OCI-LY1 (cell line): ENCODE results near the gene NUP210L.

Experiments used
- H2AFZ ChIP-seq: fragments of 200-600 bp; sonication (generic), shearing (Covaris generic); 2 replicates; pipeline ENCODE4 v1.6.0; 2014; ENCODE audit warnings: antibody characterized with exemption, mild to moderate bottlenecking, low read length
- H3F3A ChIP-seq: fragments of 200-600 bp; sonication (generic), shearing (Covaris generic); 2 replicates; pipeline ENCODE4 v1.6.0; 2014; ENCODE audit warnings: mild to moderate bottlenecking, antibody characterized with exemption, low read length, moderate library complexity; ENCODE audit not compliant: insufficient read depth
- H3K27ac ChIP-seq: fragments of 200-600 bp; sonication (generic); 2 replicates; pipeline ENCODE4 v1.5.1; 2014; ENCODE audit warnings: low read length, mixed run types, mild to moderate bottlenecking, low read depth; ENCODE audit not compliant: poor library complexity, severe bottlenecking
- H3K27me3 ChIP-seq: fragments of 200-600 bp; sonication (generic); 2 replicates; pipeline ENCODE4 v1.6.0; 2014; ENCODE audit warnings: antibody characterized with exemption, mild to moderate bottlenecking, low read length, moderate library complexity; ENCODE audit not compliant: insufficient read depth
- H3K36me3 ChIP-seq: fragments of 200-600 bp; sonication (generic); 2 replicates; pipeline ENCODE4 v1.6.1; 2014; ENCODE audit warnings: mild to moderate bottlenecking, antibody characterized with exemption, low read length, moderate library complexity, mixed read lengths; ENCODE audit not compliant: insufficient read depth
- H3K4me1 ChIP-seq: fragments of 200-600 bp; sonication (generic); 2 replicates; pipeline ENCODE4 v1.5.1; 2014; ENCODE audit warnings: mild to moderate bottlenecking, low read length, moderate library complexity; ENCODE audit not compliant: insufficient read depth, severe bottlenecking
- H3K4me2 ChIP-seq: fragments of 200-600 bp; sonication (generic), shearing (Covaris generic); 2 replicates; pipeline ENCODE4 v1.6.1; 2014; ENCODE audit warnings: low read length
- H3K4me3 ChIP-seq: fragments of 200-600 bp; sonication (generic); 2 replicates; pipeline ENCODE4 v1.5.1; 2014; ENCODE audit warnings: low read length, low read depth, mild to moderate bottlenecking, mixed read lengths; ENCODE audit not compliant: poor library complexity, severe bottlenecking
- H3K79me2 ChIP-seq: fragments of 200-600 bp; shearing (Covaris generic); 2 replicates; pipeline ENCODE4 v1.6.1; 2016; ENCODE audit warnings: mixed run types, low read length, mixed read lengths; ENCODE audit not compliant: insufficient read depth
- H3K9ac ChIP-seq: fragments of 200-600 bp; sonication (generic), shearing (Covaris generic); 2 replicates; pipeline ENCODE4 v1.6.1; 2014; ENCODE audit warnings: mild to moderate bottlenecking, low read length, mixed read lengths
- H3K9me2 ChIP-seq: fragments of 200-600 bp; sonication (generic), shearing (Covaris generic); 2 replicates; pipeline ENCODE4 v1.6.1; 2014; ENCODE audit warnings: low read depth, mild to moderate bottlenecking, low read length, mixed read lengths
- H3K9me3 ChIP-seq: fragments of 200-600 bp; shearing (Covaris generic); 2 replicates; pipeline ENCODE4 v1.6.1; 2014; ENCODE audit warnings: low read length, mixed read lengths
- H4K20me1 ChIP-seq: fragments of 200-600 bp; sonication (generic), shearing (Covaris generic); 2 replicates; pipeline ENCODE4 v1.6.0; 2016; ENCODE audit warnings: mild to moderate bottlenecking, low read length; ENCODE audit not compliant: insufficient read depth
- CTCF ChIP-seq: fragments of 200-600 bp; sonication (generic), shearing (Covaris generic); IDR thresholded peaks from 2 replicates; pipeline ENCODE4 v1.5.1; 2017; ENCODE audit warnings: mild to moderate bottlenecking, antibody characterized with exemption, low read length, moderate library complexity, mixed read lengths
- EZH2 ChIP-seq: fragments of 200-600 bp; sonication (generic), shearing (Covaris generic); IDR thresholded peaks from 2 replicates; pipeline ENCODE4 v1.8.0; 2017; ENCODE audit warnings: borderline replicate concordance, mixed run types, mild to moderate bottlenecking, antibody characterized with exemption, low read length, moderate library complexity, mixed read lengths

Gene NUP210L

GRCh38 chr1:153995640-153996039 lies 159.2 kb downstream of the NUP210L start:
- Histone ChIP-seq H3K27me3 (no peaks in the 10 kb centered on the region), H3F3A (peaks cover 9% of the 10 kb centered on the region), H3K36me3 (peaks cover 51% of the 10 kb centered on the region), H3K9me3 (no peaks in the 10 kb centered on the region), H3K79me2 (peaks cover 8% of the 10 kb centered on the region; the same call in 1 of the 2 replicates), H3K27ac (no peak overlapping the region), H3K4me1 (peaks cover 21% of the 10 kb centered on the region), H3K4me3 (no peak overlapping the region), H4K20me1 (no peaks in the 10 kb centered on the region), H3K9ac (no peak overlapping the region), H3K9me2 (no peaks in the 10 kb centered on the region), H3K4me2 (no peak overlapping the region), H2AFZ (no peak overlapping the region)
- no peak for TF ChIP-seq EZH2

GRCh38 chr1:153995202-153995601 lies 159.7 kb downstream of the NUP210L start:
- Histone ChIP-seq H3K4me1 (peaks cover 23% of the 10 kb centered on the region), H4K20me1 (no peaks in the 10 kb centered on the region)
- TF ChIP-seq CTCF = no peak
- no peak for TF ChIP-seq EZH2

GRCh38 chr1:153991806-153992205 lies 163.1 kb downstream of the NUP210L start:
- peaks cover 8% of the 10 kb centered on the region; the same call in 1 of the 2 replicates for H3K79me2 ChIP-seq
- H3K9me2 ChIP-seq = no peaks in the 10 kb centered on the region
- peaks cover 9% of the 10 kb centered on the region for H3F3A ChIP-seq
- H3K27me3 ChIP-seq = no peaks in the 10 kb centered on the region
- peak overlapping the region; percentile 87 for H3K4me3 ChIP-seq
- H3K27ac ChIP-seq = peak overlapping the region; percentile 70
- peak overlapping the region; percentile 89 for H3K9ac ChIP-seq
- no peaks in the 10 kb centered on the region for H4K20me1 ChIP-seq
- H3K9me3 ChIP-seq = no peaks in the 10 kb centered on the region
- no peak overlapping the region for H2AFZ ChIP-seq
- no peak for TF ChIP-seq EZH2
- TF ChIP-seq CTCF = no peak
- H3K4me1 ChIP-seq = peaks cover 35% of the 10 kb centered on the region
- peak overlapping the region; percentile 85 for H3K4me2 ChIP-seq
- H3K36me3 ChIP-seq = peaks cover 51% of the 10 kb centered on the region

More at GRCh38 chr1:153995202-153995601, 159.7 kb downstream of the NUP210L start:
- Histone ChIP-seq H3K79me2 (peaks cover 8% of the 10 kb centered on the region; the same call in 1 of the 2 replicates), H3K9me3 (no peaks in the 10 kb centered on the region), H3K9ac (no peak overlapping the region), H3K4me3 (no peak overlapping the region), H3K9me2 (no peaks in the 10 kb centered on the region), H3K4me2 (no peak overlapping the region), H3K27ac (no peak overlapping the region), H3K36me3 (peaks cover 51% of the 10 kb centered on the region), H2AFZ (no peak overlapping the region), H3F3A (peaks cover 9% of the 10 kb centered on the region), H3K27me3 (no peaks in the 10 kb centered on the region)

- TF ChIP-seq EZH2 (no peak), CTCF (no peak)
- H3K36me3 ChIP-seq = peaks cover 51% of the 10 kb centered on the region
- peaks cover 9% of the 10 kb centered on the region for H3F3A ChIP-seq
- peak overlapping the region; percentile 89 for H3K9ac ChIP-seq
- peak overlapping the region; percentile 87 for H3K4me3 ChIP-seq
- no peaks in the 10 kb centered on the region for H3K9me3 ChIP-seq
- peaks cover 8% of the 10 kb centered on the region; the same call in 1 of the 2 replicates for H3K79me2 ChIP-seq
- H2AFZ ChIP-seq = no peak overlapping the region
- H4K20me1 ChIP-seq = no peaks in the 10 kb centered on the region
- no peaks in the 10 kb centered on the region for H3K9me2 ChIP-seq
- H3K4me1 ChIP-seq = peaks cover 40% of the 10 kb centered on the region
- no peaks in the 10 kb centered on the region for H3K27me3 ChIP-seq
- peak overlapping the region; percentile 85 for H3K4me2 ChIP-seq
- H3K27ac ChIP-seq = peak overlapping the region; percentile 70
Measured at GRCh38 chr1:153991151-153991630, 163.7 kb downstream of the NUP210L start.
